Esophagus (tissue), 2 donors: Measurements from ENCODE around the gene IFNE. TPM values are rescaled to one million over a fixed set of nuclear protein-coding genes. Genes with fewer than 3 reads are reported as not detected.

Experiments used
- H3K27ac ChIP-seq, 2 donors: one replicate each; pipeline ENCODE4 v1.5.1; 2013; ENCODE audit warnings: low read depth in 2 of 2, mild to moderate bottlenecking in 2 of 2, inconsistent platforms in 1 of 2, low read length in 1 of 2, moderate library complexity in 1 of 2
- H3K27me3 ChIP-seq, 2 donors: one replicate each; pipeline ENCODE4 v1.6.1; 2013; ENCODE audit warnings: low read length in 2 of 2, control low read depth in 1 of 2, mild to moderate bottlenecking in 1 of 2; ENCODE audit not compliant: insufficient read depth in 2 of 2, control insufficient read depth in 1 of 2
- H3K36me3 ChIP-seq, 2 donors: one replicate each; pipeline ENCODE4 v1.6.1; 2013; ENCODE audit warnings: low read length in 1 of 2; ENCODE audit not compliant: control insufficient read depth in 2 of 2, insufficient read depth in 2 of 2
- H3K4me1 ChIP-seq, 2 donors: one replicate each; pipeline ENCODE4 v1.6.1; 2013; ENCODE audit warnings: low read length in 1 of 2; ENCODE audit not compliant: control insufficient read depth in 2 of 2, insufficient read depth in 2 of 2
- H3K4me3 ChIP-seq, 2 donors: one replicate each; pipeline ENCODE4 v1.5.1; 2013; ENCODE audit warnings: low read length in 2 of 2, mild to moderate bottlenecking in 2 of 2, low read depth in 1 of 2, moderate library complexity in 1 of 2
- H3K9me3 ChIP-seq, 2 donors: one replicate each; pipeline ENCODE4 v1.6.1; 2013; ENCODE audit warnings: mild to moderate bottlenecking in 2 of 2, low read depth in 1 of 2, low read length in 1 of 2, moderate library complexity in 1 of 2; ENCODE audit not compliant: control insufficient read depth in 2 of 2, insufficient read depth in 1 of 2
- WGBS, 2 donors: extraction: QIAGEN DNeasy Blood & Tissue Kit; methylation state at CpG; one replicate each; pipeline ENCODE4 v1.1.7; 2013; 5-methylcytosine and 5-hydroxymethylcytosine counted together
- polyA plus RNA-seq, 2 donors: library from polyadenylated mRNA; stranded (reverse); fragments of 200-250 nt; gene quantifications; one replicate each; pipeline ENCODE4 v1.2.3, GENCODE V29; 2013
- donor health status: healthy with polysubstance abuse.
- donor health status: Bipolar disorder and iron deficiency.

The IFNE gene
- polyA plus RNA-seq, 2 donors, result 0.33 to 2.0 TPM

GRCh38 chr9:21504113-21504512 is 22.0 kb upstream of the IFNE start:
- H3K27me3 ChIP-seq, result no peaks in the 10 kb centered on the region
- H3K9me3 ChIP-seq, result no peaks in the 10 kb centered on the region
- H3K27ac ChIP-seq, result no peak overlapping the region
- no peaks in the 10 kb centered on the region for H3K4me1 ChIP-seq
- 77 to 84% methylated on average over 2 of the region's 2 CpGs for WGBS, 2 donors
- H3K36me3 ChIP-seq, result no peaks in the 10 kb centered on the region
- no peak overlapping the region for H3K4me3 ChIP-seq

GRCh38 chr9:21502586-21502985 is 20.5 kb upstream of the IFNE start:
- H3K36me3 ChIP-seq, result no peaks in the 10 kb centered on the region
- H3K9me3 ChIP-seq, result no peaks in the 10 kb centered on the region
- H3K27ac ChIP-seq, result no peak overlapping the region
- 52 to 61% methylated on average over 1 of the region's 1 CpG for WGBS, 2 donors
- no peak overlapping the region for H3K4me3 ChIP-seq
- H3K4me1 ChIP-seq, result no peaks in the 10 kb centered on the region
- no peaks in the 10 kb centered on the region for H3K27me3 ChIP-seq

DNA sequence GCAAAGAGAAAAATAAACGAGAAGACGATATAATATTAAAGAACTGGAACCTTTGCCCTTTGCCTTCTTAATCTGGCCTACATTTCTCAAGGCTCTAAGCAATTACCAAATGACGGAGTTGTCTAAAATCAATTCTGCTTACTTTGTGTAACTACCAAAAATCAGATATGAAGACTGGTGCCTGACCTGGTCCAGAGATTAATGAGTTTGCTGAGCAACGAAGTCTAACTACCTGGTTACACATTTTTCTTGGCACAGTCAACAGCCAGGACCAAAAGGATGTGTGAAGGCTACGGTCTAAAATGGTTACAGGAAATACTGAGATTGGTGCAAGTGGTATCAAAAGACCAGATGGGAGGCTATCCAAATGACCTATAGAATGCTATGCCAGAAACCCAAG is 17.8 kb upstream of the IFNE start:
- WGBS, 2 donors, result 62 to 72% methylated on average over 5 of the region's 5 CpGs
- H3K36me3 ChIP-seq, result no peaks in the 10 kb centered on the region
- H3K4me1 ChIP-seq, result no peaks in the 10 kb centered on the region

GRCh38 chr9:21491756-21492155 is 9.6 kb upstream of the IFNE start:
- Histone ChIP-seq H3K36me3 (no peaks in the 10 kb centered on the region), H3K9me3 (no peaks in the 10 kb centered on the region), H3K27me3 (no peaks in the 10 kb centered on the region), H3K4me3 (no peak overlapping the region), H3K27ac (no peak overlapping the region), H3K4me1 (no peaks in the 10 kb centered on the region)
- WGBS, 2 donors, result 28 to 38% methylated on average over 1 of the region's 1 CpG

More for the DNA sequence above, 17.8 kb upstream of the IFNE start:
- Histone ChIP-seq H3K9me3 (no peaks in the 10 kb centered on the region), H3K27ac (no peak overlapping the region), H3K4me3 (no peak overlapping the region), H3K27me3 (no peaks in the 10 kb centered on the region)

DNA sequence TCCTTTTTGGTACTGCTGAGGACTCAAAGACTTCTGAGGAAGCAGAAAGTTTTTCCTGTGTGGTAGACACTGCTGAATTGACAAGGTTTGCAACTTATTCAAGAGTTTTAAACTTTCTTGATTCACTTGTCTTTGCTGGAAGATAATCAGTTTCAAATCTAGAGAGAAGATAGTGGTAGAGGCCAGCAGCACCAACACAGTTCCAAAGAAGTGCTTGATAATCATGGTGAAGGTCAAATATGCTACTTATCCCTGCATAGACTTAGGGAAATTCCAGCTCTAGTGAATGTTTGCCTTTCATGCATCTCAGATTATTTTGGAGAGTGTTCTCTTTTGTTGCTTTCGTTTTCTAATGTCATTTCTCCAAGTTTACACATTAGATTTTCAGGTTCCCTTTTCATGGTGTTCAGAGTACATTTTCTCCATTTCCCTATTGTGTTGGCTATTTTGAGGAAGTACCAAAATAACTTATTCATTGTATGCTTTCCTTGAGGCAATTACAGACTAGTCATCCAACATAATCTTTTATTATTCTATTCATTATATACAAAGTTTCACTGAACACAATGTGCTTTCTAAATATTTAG is 550 bp downstream of the IFNE start:
- Histone ChIP-seq H3K4me1 (no peaks in the 10 kb centered on the region), H3K4me3 (no peak overlapping the region), H3K9me3 (no peaks in the 10 kb centered on the region), H3K27me3 (no peaks in the 10 kb centered on the region), H3K36me3 (peaks cover 0 to 4% of the 10 kb centered on the region in 2 donors), H3K27ac (no peak overlapping the region)
- 20 to 27% methylated on average over 1 of the region's 1 CpG for WGBS, 2 donors

- Histone ChIP-seq H3K4me1 (no peaks in the 10 kb centered on the region), H3K36me3 (peaks cover 0 to 4% of the 10 kb centered on the region in 2 donors), H3K9me3 (no peaks in the 10 kb centered on the region), H3K4me3 (no peak overlapping the region), H3K27me3 (no peaks in the 10 kb centered on the region), H3K27ac (no peak overlapping the region)
- 74 to 77% methylated on average over 8 of the region's 8 CpGs for WGBS, 2 donors
Observed at GRCh38 chr9:21479152-21479702, 2.9 kb downstream of the IFNE start.

- H3K27me3 ChIP-seq, result no peaks in the 10 kb centered on the region
Observed at GRCh38 chr9:21477466-21477865, 4.6 kb downstream of the IFNE start.

GRCh38 chr9:21473236-21473635 is 8.9 kb downstream of the IFNE start:
- Histone ChIP-seq H3K27me3 (no peaks in the 10 kb centered on the region), H3K36me3 (no peaks in the 10 kb centered on the region), H3K4me1 (no peaks in the 10 kb centered on the region), H3K9me3 (no peaks in the 10 kb centered on the region), H3K27ac (no peak overlapping the region), H3K4me3 (no peak overlapping the region)
- 90 to 92% methylated on average over 3 of the region's 3 CpGs for WGBS, 2 donors

More at GRCh38 chr9:21477466-21477865, 4.6 kb downstream of the IFNE start:
- Histone ChIP-seq H3K36me3 (peaks cover 0 to 4% of the 10 kb centered on the region in 2 donors), H3K27ac (no peak overlapping the region), H3K9me3 (no peaks in the 10 kb centered on the region), H3K4me1 (no peaks in the 10 kb centered on the region), H3K4me3 (no peak overlapping the region)
- 79 to 86% methylated on average over 2 of the region's 2 CpGs for WGBS, 2 donors

DNA sequence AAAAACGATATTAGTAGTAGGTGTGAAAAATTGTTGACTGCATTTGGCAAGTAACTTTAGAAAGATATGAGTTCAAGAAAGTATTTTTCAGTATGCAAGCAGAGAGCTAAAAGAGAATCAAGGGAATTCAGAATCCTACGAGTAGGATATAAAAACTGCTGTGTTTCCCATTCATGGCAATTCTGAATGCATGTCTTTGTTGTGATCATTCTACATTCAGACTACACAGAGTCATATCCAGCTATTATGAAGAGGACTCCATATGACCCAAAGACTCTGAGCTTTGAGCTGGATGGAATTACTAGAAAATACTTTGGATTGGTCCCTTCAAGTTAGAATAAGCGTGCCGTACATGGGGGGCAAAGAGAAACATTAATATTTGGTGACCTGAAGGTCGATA is 12.0 kb downstream of the IFNE start:
- Histone ChIP-seq H3K27ac (no peak overlapping the region), H3K36me3 (no peaks in the 10 kb centered on the region), H3K9me3 (no peaks in the 10 kb centered on the region), H3K27me3 (no peaks in the 10 kb centered on the region), H3K4me1 (no peaks in the 10 kb centered on the region), H3K4me3 (no peak overlapping the region)
- WGBS, 2 donors, result 85% methylated on average over 5 of the region's 5 CpGs

- Histone ChIP-seq H3K36me3 (no peaks in the 10 kb centered on the region), H3K27me3 (no peaks in the 10 kb centered on the region), H3K27ac (no peak overlapping the region), H3K4me1 (no peaks in the 10 kb centered on the region), H3K9me3 (no peaks in the 10 kb centered on the region), H3K4me3 (no peak overlapping the region)
Observed at GRCh38 chr9:21465859-21466518, 16.1 kb downstream of the IFNE start.
